Bronchial epithelial cell (primary cell): ENCODE results near the gene B3GALNT1. TPM values are rescaled to one million over a fixed set of nuclear protein-coding genes. Genes with fewer than 3 reads are reported as not detected.

Experiments
- DNase-seq: peaks from one replicate; pipeline ENCODE4 v3.0.0-alpha.2; 2010; ENCODE audit warnings: low read depth
- FAIRE-seq: peaks from 2 replicates; lab custom pipeline; 2011; peaks lifted over from hg19 to GRCh38; lab: Jason Lieb, UNC
- H3K27me3 ChIP-seq: 2 replicates; pipeline ENCODE4 v1.5.1; 2011; ENCODE audit warnings: low read length; ENCODE audit not compliant: control insufficient read depth, insufficient read depth
- H3K36me3 ChIP-seq: 2 replicates; pipeline ENCODE4 v1.5.1; 2011; ENCODE audit warnings: low read length; ENCODE audit not compliant: control insufficient read depth, insufficient read depth
- H3K4me3 ChIP-seq: 2 replicates; pipeline ENCODE4 v1.5.1; 2011; ENCODE audit warnings: mild to moderate bottlenecking, low read depth, low read length, control low read depth
- CTCF ChIP-seq: IDR thresholded peaks from 2 replicates; pipeline ENCODE4 v1.5.1; 2011; ENCODE audit warnings: mild to moderate bottlenecking, moderate library complexity, low read length, control low read depth, inconsistent platforms; ENCODE audit not compliant: insufficient read depth, severe bottlenecking
- total RNA-seq: library from RNA; depleted of rRNA; stranded (reverse); fragments of >200 nt; gene quantifications from 2 replicates; pipeline ENCODE4 v1.2.1, GENCODE V29; 2014

B3GALNT1 gene
- total RNA-seq, 1 donor from 2014 or later = 7.4 TPM

DNA sequence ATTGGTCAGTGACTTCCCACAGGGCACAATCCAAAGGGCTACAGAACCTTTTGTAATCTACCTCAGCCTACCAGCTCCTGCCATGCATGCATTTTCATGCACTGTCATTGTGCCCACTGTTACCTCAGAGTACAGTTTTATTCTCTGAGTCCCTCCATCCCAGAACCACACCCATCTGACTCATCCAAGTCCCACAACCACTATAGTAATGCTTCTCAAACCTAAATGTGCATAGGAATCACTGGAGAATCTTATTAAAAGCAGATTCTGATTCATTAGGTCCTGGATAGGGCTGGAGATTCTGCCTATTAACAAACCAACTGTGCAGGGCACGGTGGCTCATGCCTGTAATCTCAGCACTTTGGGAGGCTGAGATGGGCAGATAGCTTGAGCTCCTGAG, 3.7 kb upstream of the B3GALNT1 start:
- H3K36me3 ChIP-seq = no peaks in the 10 kb centered on the region
- TF ChIP-seq CTCF = no peak
- DNase-seq (peak; percentile 71), FAIRE-seq (no peak)
- H3K27me3 ChIP-seq = no peaks in the 10 kb centered on the region
- H3K4me3 ChIP-seq = no peak overlapping the region

DNA sequence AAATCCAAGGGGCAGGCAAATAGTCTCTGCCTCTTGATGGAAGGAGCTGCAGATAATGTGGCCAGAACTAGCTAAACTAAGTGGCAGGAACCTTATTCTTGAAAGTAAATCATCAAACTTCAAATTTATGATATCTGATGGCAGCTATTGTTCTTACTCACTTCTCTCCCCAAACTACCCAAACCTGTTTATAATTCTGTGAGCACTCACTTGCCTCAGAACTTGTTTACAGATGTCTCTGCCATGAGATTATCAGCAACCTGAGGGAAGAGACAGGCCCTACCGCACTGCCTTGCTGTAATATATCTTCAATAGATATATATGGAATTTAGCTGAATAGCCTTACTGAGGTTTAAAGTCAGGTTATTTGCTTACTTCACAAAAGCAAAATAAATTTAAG, 2.2 kb upstream of the B3GALNT1 start:
- no peak for FAIRE-seq
- Histone ChIP-seq H3K4me3 (no peak overlapping the region), H3K27me3 (no peaks in the 10 kb centered on the region), H3K36me3 (no peaks in the 10 kb centered on the region)
- peak; percentile 21 for DNase-seq
- no peak for TF ChIP-seq CTCF

GRCh38 chr3:161103776-161104385, 1.3 kb downstream of the B3GALNT1 start:
- Histone ChIP-seq H3K4me3 (peak overlapping the region; percentile 81), H3K27me3 (no peaks in the 10 kb centered on the region), H3K36me3 (no peaks in the 10 kb centered on the region)
- no peak for DNase-seq
- FAIRE-seq = no peak
- TF ChIP-seq CTCF = no peak

DNA sequence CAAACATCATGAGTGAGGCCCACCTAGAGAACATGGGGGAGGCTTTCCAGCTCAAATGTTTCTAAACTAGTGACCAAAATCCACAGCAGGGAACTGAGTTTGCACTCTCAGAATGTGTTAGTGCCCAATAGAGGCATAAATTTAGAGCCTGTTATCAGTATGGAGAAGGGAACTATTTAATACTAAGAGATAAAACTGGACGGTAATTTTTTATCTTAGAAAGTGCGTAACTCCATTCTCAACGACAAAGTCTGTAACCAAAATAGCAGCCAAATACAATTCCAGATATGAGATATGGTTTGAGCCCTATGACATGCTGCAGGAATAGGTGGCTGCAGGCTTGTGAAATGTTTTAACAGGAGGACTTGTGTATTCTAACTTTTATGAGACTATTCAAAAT, 3.5 kb downstream of the B3GALNT1 start:
- DNase-seq = no peak
- no peak for FAIRE-seq

DNA sequence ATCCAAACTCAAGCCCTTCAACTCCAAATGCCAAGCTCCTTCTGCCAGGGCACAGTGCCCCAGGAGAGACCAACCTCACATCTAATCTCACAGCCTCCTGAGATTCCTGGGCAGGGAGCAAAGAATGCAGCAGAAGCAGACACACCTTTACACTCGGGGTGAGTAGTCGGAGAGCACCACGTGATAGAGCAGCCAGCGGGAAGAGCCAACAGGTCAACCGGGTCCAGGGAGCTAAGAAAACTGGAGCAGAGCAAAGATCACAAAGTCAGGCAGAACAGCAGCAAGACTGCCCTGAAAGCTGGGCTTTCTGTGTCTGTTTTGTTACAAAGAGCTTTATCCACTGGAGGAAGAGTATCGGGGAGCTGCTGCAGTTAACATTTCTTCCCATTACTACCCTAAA, 4.2 kb downstream of the B3GALNT1 start:
- Histone ChIP-seq H3K36me3 (no peaks in the 10 kb centered on the region), H3K4me3 (no peak overlapping the region), H3K27me3 (no peaks in the 10 kb centered on the region)
- TF ChIP-seq CTCF = no peak
- FAIRE-seq = no peak
- DNase-seq = no peak

More for the DNA sequence above, 3.5 kb downstream of the B3GALNT1 start:
- Histone ChIP-seq H3K36me3 (no peaks in the 10 kb centered on the region), H3K27me3 (no peaks in the 10 kb centered on the region), H3K4me3 (no peak overlapping the region)
- TF ChIP-seq CTCF = no peak
